Measurements from ENCODE around the gene MED22. TPM values are rescaled to one million over a fixed set of nuclear protein-coding genes. Genes with fewer than 3 reads are reported as not detected.

Gene MED22
- total RNA-seq, 1 experiment from 2014 or later = 18.6 TPM

DNA sequence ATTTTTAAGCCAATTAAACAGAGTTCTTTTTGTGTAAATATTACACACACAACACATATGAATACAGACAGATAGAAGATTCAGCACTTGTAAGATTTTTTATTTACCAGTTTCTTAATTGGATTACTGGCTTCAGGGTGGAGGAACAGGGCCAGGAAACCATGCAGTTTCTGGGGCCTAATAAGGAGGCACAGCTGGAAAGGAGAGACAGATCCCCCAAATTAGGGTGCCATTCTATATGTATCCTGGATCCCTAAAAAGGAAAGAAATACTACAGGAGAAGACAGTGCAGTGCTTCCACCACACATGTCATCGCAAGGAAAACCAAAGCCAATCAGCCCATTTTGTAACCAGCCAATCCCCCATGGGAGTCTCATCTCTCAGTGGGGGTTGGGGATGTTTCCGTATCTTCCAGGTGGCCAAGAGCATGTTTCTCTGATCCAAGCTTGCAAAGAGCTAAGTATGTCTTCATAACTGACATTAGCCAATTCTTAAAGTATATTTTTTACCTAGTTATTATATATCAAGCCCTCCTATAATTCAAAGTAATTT lies 57.1 kb downstream of the MED22 start:
- Histone ChIP-seq H3K4me1 (ENCODE audit: control insufficient read depth in 1 of 2, insufficient read depth in 2 of 2, low read length in 2 of 2) (no peaks in the 10 kb centered on the region), H3K9me2 (ENCODE audit: insufficient read depth) (no peaks in the 10 kb centered on the region), H3K79me2 (ENCODE audit: insufficient read depth, low read length) (no peaks in the 10 kb centered on the region), H2AFZ (ENCODE audit: low read depth, low read length, poor library complexity, severe bottlenecking) (no peak overlapping the region), H4K20me1 (ENCODE audit: insufficient read depth) (no peaks in the 10 kb centered on the region), H3K4me3 (replicated peaks in 1 of 2; ENCODE audit: low read depth in 1 of 2, low read length in 2 of 2) (no peak overlapping the region), H3K36me3 (ENCODE audit: control insufficient read depth in 1 of 2, insufficient read depth in 2 of 2, low read length in 2 of 2) (no peaks in the 10 kb centered on the region), H3K4me2 (ENCODE audit: low read length) (no peak overlapping the region), H3K27ac (ENCODE audit: low read depth, low read length) (no peak overlapping the region), H3K9ac (ENCODE audit: low read length) (no peak overlapping the region), H3K27me3 (ENCODE audit: insufficient read depth, low read length) (no peaks in the 10 kb centered on the region), H3K9me3 (ENCODE audit: control insufficient read depth in 1 of 2, insufficient read depth in 1 of 2, low read depth in 1 of 2, low read length in 2 of 2) (peaks cover 5 to 38% of the 10 kb centered on the region in 2 experiments; a peak in 2 of 4 replicates)
- TF ChIP-seq ZFX (IDR thresholded peaks at IDR 0.05) (no peak), ELF1 (IDR thresholded peaks at IDR 0.05; ENCODE audit: borderline replicate concordance, low read depth) (no peak), RAD21 (IDR thresholded peaks at IDR 0.05; ENCODE audit: low read depth) (no peak), TCF7L2 (IDR thresholded peaks at IDR 0.05; ENCODE audit: borderline replicate concordance, extremely low read depth, insufficient read depth, insufficient read length) (no peak), CBX3 (IDR thresholded peaks at IDR 0.05; ENCODE audit: low read depth) (peak; percentile 66; the same call in 1 of the 2 replicates), CEBPB (IDR thresholded peaks at IDR 0.05; ENCODE audit: low read depth) (no peak), FOSL1 (IDR thresholded peaks at IDR 0.05; ENCODE audit: low read depth) (no peak), EZH2phosphoT487 (IDR thresholded peaks at IDR 0.05; ENCODE audit: borderline replicate concordance) (no peak)
- DNase-seq (ENCODE audit: low read depth, low spot score) (no peak), ATAC-seq (no peak)
- intact Hi-C loops (cut with micrococcal nuclease) = no loop called here
- BruUV-seq (replicated peaks) = no TSS peak
- POLR2A ChIA-PET = no interaction called here
- RAD21 ChIA-PET (ENCODE audit: low non-redundant PET in 1 of 2, low total read pairs in 2 of 2, uncharacterized antibody in 2 of 2, unreplicated experiment in 2 of 2) = no interaction called here
- CTCF ChIA-PET = no interaction called here

Other genes starting within 250 kb of the MED22 start
- gene RALGDS, start 226.9 kb downstream of the MED22 start, total RNA-seq (2021; ENCODE audit: unreplicated experiment) = 36.1 TPM
- 0.34 TPM for gene GBGT1, start 184.2 kb downstream of the MED22 start, total RNA-seq (2021; ENCODE audit: unreplicated experiment)
- not detected for gene OBP2B, start 138.9 kb downstream of the MED22 start, total RNA-seq (2021; ENCODE audit: unreplicated experiment)
- 1.2 TPM for gene ABO, start 72.9 kb downstream of the MED22 start, total RNA-seq (2021; ENCODE audit: unreplicated experiment)
- 30.1 TPM for gene SURF6, start 11.9 kb downstream of the MED22 start, total RNA-seq (2021; ENCODE audit: unreplicated experiment)
- 2,837 TPM for gene RPL7A, start 87 bp upstream of the MED22 start, total RNA-seq (2021; ENCODE audit: unreplicated experiment)
- gene SURF1, start 8.4 kb upstream of the MED22 start, total RNA-seq (2021; ENCODE audit: unreplicated experiment) = 71.7 TPM
- gene SURF2, start 8.4 kb upstream of the MED22 start, total RNA-seq (2021; ENCODE audit: unreplicated experiment) = 27.8 TPM
- gene SURF4, start 27.9 kb upstream of the MED22 start, total RNA-seq (2021; ENCODE audit: unreplicated experiment) = 134 TPM
- gene STKLD1, start 28.2 kb upstream of the MED22 start, total RNA-seq (2021; ENCODE audit: unreplicated experiment) = 0.37 TPM
- gene REXO4, start 69.9 kb upstream of the MED22 start, total RNA-seq (2021; ENCODE audit: unreplicated experiment) = 24.6 TPM
- 9.2 TPM for gene ADAMTS13, start 74.2 kb upstream of the MED22 start, total RNA-seq (2021; ENCODE audit: unreplicated experiment)
- 6.9 TPM for gene CACFD1, start 111.8 kb upstream of the MED22 start, total RNA-seq (2021; ENCODE audit: unreplicated experiment)
- 10.7 TPM for gene SLC2A6, start 131.0 kb upstream of the MED22 start, total RNA-seq (2021; ENCODE audit: unreplicated experiment)
- gene MYMK, start 176.8 kb upstream of the MED22 start, total RNA-seq (2021; ENCODE audit: unreplicated experiment) = not detected
- gene ADAMTSL2, start 186.6 kb upstream of the MED22 start, total RNA-seq (2021; ENCODE audit: unreplicated experiment) = not detected